ENCODE data around the gene CAPN14.

The CAPN14 gene

GRCh38 chr2:31241625-31242270 lies 24.4 kb upstream of the CAPN14 start:
- no peak for DNase-seq (ENCODE audit: low read depth in 2 of 2)

GRCh38 chr2:31240381-31241365 lies 23.4 kb upstream of the CAPN14 start:
- DNase-seq (ENCODE audit: low read depth in 2 of 2) = no peak

GRCh38 chr2:31239593-31240177 lies 22.4 kb upstream of the CAPN14 start:
- no peak for DNase-seq (ENCODE audit: low read depth in 2 of 2)

- no peak for DNase-seq (ENCODE audit: low read depth in 2 of 2)
These were observed 21.7 kb upstream of the CAPN14 start for GRCh38 chr2:31238906-31239592.

GRCh38 chr2:31238126-31238905 lies 21.0 kb upstream of the CAPN14 start:
- no peak for DNase-seq (ENCODE audit: low read depth in 2 of 2)

GRCh38 chr2:31237348-31238017 lies 20.2 kb upstream of the CAPN14 start:
- no peak for DNase-seq (ENCODE audit: low read depth in 2 of 2)

GRCh38 chr2:31236433-31237205 lies 19.3 kb upstream of the CAPN14 start:
- no peak for DNase-seq (ENCODE audit: low read depth in 2 of 2)

- no peak for DNase-seq (ENCODE audit: low read depth in 2 of 2)
These were observed 18.2 kb upstream of the CAPN14 start for GRCh38 chr2:31235504-31235902.

- DNase-seq (ENCODE audit: low read depth in 2 of 2) = no peak
These were observed 17.6 kb upstream of the CAPN14 start for GRCh38 chr2:31234683-31235503.

- DNase-seq (ENCODE audit: low read depth in 2 of 2) = peak; percentile 43 to 72
These were observed 16.7 kb upstream of the CAPN14 start, which contains the start of gene EHD3 for GRCh38 chr2:31233741-31234682. TSS of gene EHD3 (plus strand) at chr2:31234152. CDS start at chr2:31234622, 470 bp downstream.

GRCh38 chr2:31233231-31233630 lies 15.9 kb upstream of the CAPN14 start:
- DNase-seq (ENCODE audit: low read depth in 2 of 2) = no peak

GRCh38 chr2:31232586-31232985 lies 15.3 kb upstream of the CAPN14 start:
- DNase-seq (ENCODE audit: low read depth in 2 of 2) = no peak

- no peak for DNase-seq (ENCODE audit: low read depth in 2 of 2)
These were observed 14.4 kb upstream of the CAPN14 start for GRCh38 chr2:31231571-31232302.

- DNase-seq (ENCODE audit: low read depth in 2 of 2) = no peak
These were observed 13.4 kb upstream of the CAPN14 start for GRCh38 chr2:31230751-31231150.

GRCh38 chr2:31228717-31229116 lies 11.4 kb upstream of the CAPN14 start:
- no peak for DNase-seq (ENCODE audit: low read depth in 2 of 2)

- no peak for DNase-seq (ENCODE audit: low read depth in 2 of 2)
These were observed 10.4 kb upstream of the CAPN14 start for GRCh38 chr2:31227711-31228125.

- no peak for DNase-seq (ENCODE audit: low read depth in 2 of 2)
These were observed 9.8 kb upstream of the CAPN14 start for GRCh38 chr2:31227110-31227509.
